Caco-2 (cell line): ENCODE data around the gene ITM2C. TPM values are rescaled to one million over a fixed set of nuclear protein-coding genes. Genes with fewer than 3 reads are reported as not detected.

Experiments used
- BruUV-seq: library from RNA; stranded (reverse); fragments of 400-500 nt; replicated peaks from 2 replicates; lab custom pipeline; 2021; lab: Mats Ljungman, UMichigan
- CTCF ChIA-PET: fragments of 300-600 bp; sonication (Branson Sonifier 250); formaldehyde crosslinking; loops from one replicate; lab custom pipeline; 2022; ENCODE audit warnings: antibody characterized with exemption; lab: Charles Lee
- POLR2A ChIA-PET: fragments of 300-600 bp; sonication (Branson Sonifier 250); formaldehyde crosslinking; loops from one replicate; lab custom pipeline; 2022; ENCODE audit warnings: antibody characterized with exemption; lab: Charles Lee
- DNase-seq, 2 experiments: peaks; one replicate each; pipeline versions ENCODE4 v3.0.0 to v3.0.0-alpha.2; 2020 to 2022
- H3K27me3 ChIP-seq: replicated peaks from 2 replicates; pipeline ENCODE4 v1.6.0; 2011; ENCODE audit warnings: low read length; ENCODE audit not compliant: control insufficient read depth, insufficient read depth
- H3K36me3 ChIP-seq: 2 replicates; pipeline ENCODE4 v1.5.1; 2011; ENCODE audit warnings: low read length; ENCODE audit not compliant: control insufficient read depth, insufficient read depth
- H3K4me1 ChIP-seq: fragments of 250-450 bp; sonication (Bioruptor Pico); 2 replicates; pipeline ENCODE4 v1.5.1; 2020; ENCODE audit warnings: mild to moderate bottlenecking
- H3K4me3 ChIP-seq: 2 replicates; pipeline ENCODE4 v1.5.1; 2011; ENCODE audit warnings: low read depth, mild to moderate bottlenecking, control low read depth, low read length
- H3K9me3 ChIP-seq: fragments of 250-450 bp; sonication (Bioruptor Pico); 2 replicates; pipeline ENCODE4 v1.5.1; 2020; ENCODE audit warnings: mild to moderate bottlenecking, moderate library complexity
- H3K27ac Mint-ChIP-seq: one replicate; pipeline ENCODE4 v1.8.0; 2022; ENCODE audit warnings: mixed read lengths; ENCODE audit not compliant: unreplicated experiment
- H3K27me3 Mint-ChIP-seq: one replicate; pipeline ENCODE4 v1.8.0; 2022; ENCODE audit warnings: mixed read lengths; ENCODE audit not compliant: insufficient read depth, unreplicated experiment
- H3K36me3 Mint-ChIP-seq: one replicate; pipeline ENCODE4 v1.8.0; 2022; ENCODE audit warnings: mild to moderate bottlenecking, mixed read lengths; ENCODE audit not compliant: insufficient read depth, unreplicated experiment
- H3K4me1 Mint-ChIP-seq: one replicate; pipeline ENCODE4 v1.8.0; 2022; ENCODE audit warnings: low read depth, mixed read lengths; ENCODE audit not compliant: unreplicated experiment
- H3K4me3 Mint-ChIP-seq: one replicate; pipeline ENCODE4 v1.8.0; 2022; ENCODE audit warnings: mild to moderate bottlenecking, moderate library complexity, mixed read lengths; ENCODE audit not compliant: unreplicated experiment
- H3K9me3 Mint-ChIP-seq: one replicate; pipeline ENCODE4 v1.8.0; 2022; ENCODE audit warnings: mixed read lengths; ENCODE audit not compliant: unreplicated experiment
- CTCF ChIP-seq, 2 experiments: fragments of 200-600 bp in 1 of 2; IDR thresholded peaks; 1 replicate in 1 of 2; 2 replicates in 1 of 2; pipeline versions ENCODE4 v1.5.1 to v1.8.0; 2011 to 2022; ENCODE audit warnings: antibody characterized with exemption in 1 of 2, control low read depth in 1 of 2, inconsistent platforms in 1 of 2, low read depth in 1 of 2, low read length in 1 of 2, mild to moderate bottlenecking in 1 of 2, moderate library complexity in 1 of 2; ENCODE audit not compliant: insufficient read depth in 1 of 2, severe bottlenecking in 1 of 2, unreplicated experiment in 1 of 2
- intact Hi-C: fragments of 100-400 bp; cut with micrococcal nuclease; formaldehyde crosslinking; loops from one replicate; pipeline ENCODE4 v1.10.0; 2022; ENCODE audit not compliant: unreplicated experiment
- total RNA-seq: library from RNA; stranded (reverse); gene quantifications from 2 replicates; pipeline ENCODE4 v1.2.3, GENCODE V29; 2022

The ITM2C gene
- total RNA-seq, 1 experiment from 2014 or later = 136 TPM

- CTCF ChIA-PET = interaction anchor here (1.1 kb wide), 1 partner anchor 83 kb away, joined by 3 read pairs; no protein-coding TSS in a partner anchor
- H3K36me3 ChIP-seq = no peaks in the 10 kb centered on the region
- Mint-ChIP-seq H3K27ac (no peak overlapping the region), H3K27me3 (no peaks in the 10 kb centered on the region), H3K4me3 (no peak overlapping the region), H3K9me3 (no peaks in the 10 kb centered on the region), H3K36me3 (no peaks in the 10 kb centered on the region), H3K4me1 (peaks cover 8% of the 10 kb centered on the region)
- no peak for DNase-seq
- intact Hi-C loops = no loop called here
- no peaks in the 10 kb centered on the region for H3K9me3 ChIP-seq
- H3K4me1 ChIP-seq = no peaks in the 10 kb centered on the region
- H3K4me3 ChIP-seq = no peak overlapping the region
- POLR2A ChIA-PET = no interaction called here
- no peak for TF ChIP-seq CTCF (IDR thresholded peaks at IDR 0.05; ENCODE audit: insufficient read depth in 1 of 2, low read depth in 1 of 2, low read length in 1 of 2, severe bottlenecking in 1 of 2, unreplicated experiment in 1 of 2)
- no peaks in the 10 kb centered on the region for H3K27me3 ChIP-seq
- BruUV-seq = no TSS peak
Measured at GRCh38 chr2:230907361-230908091, 42.8 kb downstream of the ITM2C start.

DNA sequence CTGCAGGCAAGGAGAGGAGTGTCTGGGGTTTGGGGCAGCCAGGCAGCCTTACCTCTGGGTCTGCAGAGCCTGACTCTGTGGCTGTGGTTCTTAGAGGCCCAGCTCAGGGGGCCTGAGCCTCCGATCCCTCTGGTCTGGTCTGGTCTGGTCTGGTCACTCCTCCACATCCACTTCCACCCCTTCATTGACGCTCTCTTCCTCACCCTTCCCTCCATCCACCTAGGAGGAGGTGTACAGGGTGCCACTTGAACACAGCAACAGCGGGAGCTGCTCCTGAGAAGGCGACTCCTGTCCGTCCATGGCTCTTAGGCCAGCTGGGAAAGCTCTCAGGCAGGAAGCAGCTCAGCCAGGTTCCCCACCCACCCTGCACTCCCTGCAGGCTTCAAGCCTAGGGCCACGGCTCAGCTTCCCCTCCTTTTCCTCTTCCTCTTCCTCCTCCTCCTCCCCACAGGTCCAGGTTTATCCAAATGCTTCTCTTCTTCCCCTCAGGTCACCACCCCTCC, 43.4 kb downstream of the ITM2C start:
- Histone ChIP-seq H3K27me3 (no peaks in the 10 kb centered on the region), H3K4me1 (no peaks in the 10 kb centered on the region), H3K9me3 (no peaks in the 10 kb centered on the region), H3K4me3 (no peak overlapping the region), H3K36me3 (no peaks in the 10 kb centered on the region)
- Mint-ChIP-seq H3K27me3 (no peaks in the 10 kb centered on the region), H3K4me1 (peaks cover 8% of the 10 kb centered on the region), H3K4me3 (no peak overlapping the region), H3K36me3 (no peaks in the 10 kb centered on the region), H3K9me3 (no peaks in the 10 kb centered on the region), H3K27ac (no peak overlapping the region)
- intact Hi-C loops = no loop called here
- ChIA-PET POLR2A (no interaction called here), CTCF (interaction anchor here (1.1 kb wide), 1 partner anchor 84 kb away, joined by 3 read pairs; no protein-coding TSS in a partner anchor)
- DNase-seq = no peak
- TF ChIP-seq CTCF (IDR thresholded peaks at IDR 0.05; ENCODE audit: insufficient read depth in 1 of 2, low read depth in 1 of 2, low read length in 1 of 2, severe bottlenecking in 1 of 2, unreplicated experiment in 1 of 2) = no peak
- BruUV-seq = no TSS peak

GRCh38 chr2:230908595-230909191, 44.0 kb downstream of the ITM2C start:
- H3K4me3 ChIP-seq = no peak overlapping the region
- H3K4me1 ChIP-seq = no peaks in the 10 kb centered on the region
- ChIA-PET POLR2A (no interaction called here), CTCF (no interaction called here)
- no peaks in the 10 kb centered on the region for H3K9me3 Mint-ChIP-seq
- BruUV-seq = no TSS peak
- no peaks in the 10 kb centered on the region for H3K27me3 ChIP-seq
- H3K36me3 ChIP-seq = no peaks in the 10 kb centered on the region
- H3K27me3 Mint-ChIP-seq = no peaks in the 10 kb centered on the region
- no peaks in the 10 kb centered on the region for H3K36me3 Mint-ChIP-seq
- no peak overlapping the region for H3K4me3 Mint-ChIP-seq
- DNase-seq = no peak
- intact Hi-C loops = no loop called here
- no peak overlapping the region for H3K27ac Mint-ChIP-seq
- TF ChIP-seq CTCF (IDR thresholded peaks at IDR 0.05; ENCODE audit: insufficient read depth in 1 of 2, low read depth in 1 of 2, low read length in 1 of 2, severe bottlenecking in 1 of 2, unreplicated experiment in 1 of 2) = no peak
- peaks cover 8% of the 10 kb centered on the region for H3K4me1 Mint-ChIP-seq
- no peaks in the 10 kb centered on the region for H3K9me3 ChIP-seq
